Gastrocnemius medialis (tissue), 4 donors: ENCODE measurements around the gene GPR78.

Experiments
- CTCF ChIP-seq, 5 experiments: fragments of 450-650 bp in 3 of 5; fragments of 200-600 bp in 2 of 5; sonication (generic) in 2 of 5; IDR thresholded peaks in 4 of 5; conservative IDR thresholded peaks in 1 of 5; 1 replicate in 4 of 5; 2 replicates in 1 of 5; pipeline ENCODE4 v1.5.1; 2016 to 2019; ENCODE audit warnings: antibody characterized with exemption in 5 of 5, mild to moderate bottlenecking in 3 of 5, moderate library complexity in 3 of 5
- POLR2A ChIP-seq, 2 donors: fragments of 450-650 bp; IDR thresholded peaks; one replicate each; pipeline ENCODE4 v1.6.1; 2017; ENCODE audit warnings: antibody characterized with exemption in 2 of 2, mild to moderate bottlenecking in 2 of 2, moderate library complexity in 2 of 2

- TF ChIP-seq CTCF (IDR thresholded peaks at IDR 0.05 in 4 of 5, conservative IDR thresholded peaks at IDR 0.05 in 1 of 5) (no peak), POLR2A (IDR thresholded peaks at IDR 0.05) (no peak)
These were observed 2.2 kb upstream of the GPR78 start for GRCh38 chr4:8577972-8578371.
